ENCODE results near the gene PDXK. TPM values are rescaled to one million over a fixed set of nuclear protein-coding genes. Genes with fewer than 3 reads are reported as not detected.

PDXK gene
- total and polyA plus RNA-seq, 2 of the 8 experiments (the other 6 are each of a cell fraction or from before 2014, with no cell fraction given) = 78.0 to 112 TPM

DNA sequence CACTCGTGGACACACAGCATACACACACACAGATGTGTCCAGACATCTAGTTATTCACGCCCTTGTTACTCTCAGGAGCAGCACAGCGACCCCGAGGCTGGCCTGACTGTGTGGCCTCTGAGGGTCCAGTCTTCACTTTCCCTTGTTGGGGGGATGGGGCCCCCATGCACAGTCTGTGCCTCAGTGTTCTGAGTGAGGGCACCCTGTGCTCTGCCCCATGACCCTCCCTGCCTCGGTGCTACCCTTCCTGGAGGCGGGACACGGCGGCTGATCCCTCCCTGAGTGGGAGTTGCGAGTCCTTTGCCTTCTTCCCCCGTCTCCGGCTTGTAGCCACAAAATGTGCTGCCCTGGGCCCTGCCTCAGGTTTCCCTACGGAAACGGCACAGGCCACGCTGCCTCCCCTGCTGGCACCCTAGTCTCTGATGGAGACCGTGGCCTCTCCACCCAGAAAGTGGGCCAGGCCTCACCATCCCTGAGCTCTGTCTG is 48.6 kb downstream of the PDXK start:
- H3K4me3 ChIP-seq (ENCODE audit: extremely low read depth in 1 of 4, insufficient read depth in 2 of 4, low read depth in 3 of 4, low read length in 4 of 4) = no peak overlapping the region
- peak overlapping the region in 1 of 4 experiments; percentile 52; a peak in 2 of 7 replicates for H3K9ac ChIP-seq (replicated peaks in 1 of 4; ENCODE audit: extremely low read depth in 1 of 4, low read depth in 3 of 4, low read length in 3 of 4)
- no peak overlapping the region for H4K5ac ChIP-seq (ENCODE audit: insufficient read length, low read depth, low read length)

More for the DNA sequence above, 48.6 kb downstream of the PDXK start:
- ChIA-PET POLR2A (ENCODE audit: partially characterized antibody) (interaction anchor here (1.0 to 2.1 kb wide), 4 partner anchors 8 to 40 kb away, joined by 3 to 7 read pairs (median 6); no protein-coding TSS in a partner anchor), CTCF (ENCODE audit: partially characterized antibody) (interaction anchor here (1.4 to 2.1 kb wide), 2 partner anchors 16 to 39 kb away, joined by 3 to 8 read pairs; no protein-coding TSS in a partner anchor)
- peak overlapping the region; percentile 76 for H2AK5ac ChIP-seq (ENCODE audit: low read depth, low read length)
- H3K23ac ChIP-seq (ENCODE audit: insufficient read length) = no peak overlapping the region
- H2BK5ac ChIP-seq (ENCODE audit: low read depth, low read length) = peak overlapping the region; percentile 87
- no peak for TF ChIP-seq SUZ12 (IDR thresholded peaks at IDR 0.05; ENCODE audit: low read length)
- TF ChIP-seq TEAD4 (IDR thresholded peaks at IDR 0.05; ENCODE audit: low read depth, low read length) = no peak
- TF ChIP-seq SP4 (IDR thresholded peaks at IDR 0.05; ENCODE audit: low read length) = no peak
- TF ChIP-seq KDM5A (IDR thresholded peaks at IDR 0.05; ENCODE audit: low read length) = no peak
- no peak for TF ChIP-seq TAF7 (optimal IDR thresholded peaks at IDR 0.05; ENCODE audit: borderline replicate concordance, low read depth, low read length)
- peaks cover 0 to 3% of the 10 kb centered on the region in 2 experiments for H4K20me1 ChIP-seq (replicated peaks in 1 of 2; ENCODE audit: control insufficient read depth in 1 of 2, insufficient read depth in 2 of 2, low read length in 2 of 2)
- H3K9me3 ChIP-seq (ENCODE audit: insufficient read depth in 2 of 2, low read depth in 1 of 2, low read length in 1 of 2) = no peaks in the 10 kb centered on the region
- H2BK20ac ChIP-seq (ENCODE audit: low read length) = peak overlapping the region; percentile 82; the same call in 1 of the 2 replicates
- FAIRE-seq (no peak), DNase-seq (ENCODE audit: low read depth in 1 of 2, low spot score in 2 of 2) (no peak)
- H4K91ac ChIP-seq (replicated peaks; ENCODE audit: insufficient read length, low read length) = peak overlapping the region; percentile 98
- H3K27ac ChIP-seq (ENCODE audit: low read depth, low read length) = peak overlapping the region; percentile 4; the same call in 1 of the 2 replicates
- H3K4me2 ChIP-seq (ENCODE audit: insufficient read depth in 1 of 2, low read depth in 2 of 2, low read length in 2 of 2) = no peak overlapping the region
- WGBS, 2 experiments (ENCODE audit: extremely low coverage in 1 of 2, insufficient coverage in 1 of 2, insufficient read length in 1 of 2, insufficient replicate concordance in 2 of 2, low coverage in 1 of 2, low lambda C conversion rate in 2 of 2, missing lambda C conversion rate in 1 of 2) = 95% methylated on average over 14 of the region's 15 CpGs; no CpG with 5 or more reads in 1 of the 2 experiments
- H4K8ac ChIP-seq (ENCODE audit: extremely low read depth, insufficient read depth, low read length) = peak overlapping the region; percentile 69
- H3K14ac ChIP-seq (ENCODE audit: insufficient read length) = no peak overlapping the region
- H2BK15ac ChIP-seq (ENCODE audit: low read length) = peak overlapping the region; percentile 98; the same call in 1 of the 2 replicates
- peak overlapping the region; percentile 98; the same call in 1 of the 2 replicates for H2BK12ac ChIP-seq (ENCODE audit: low read depth, low read length)
- H3K56ac ChIP-seq (replicated peaks; ENCODE audit: insufficient read length, low read depth, low read length) = no peak overlapping the region
- no peaks in the 10 kb centered on the region for H3K23me2 ChIP-seq (ENCODE audit: low read depth, low read length)
- H3K4ac ChIP-seq (replicated peaks; ENCODE audit: insufficient read length, low read depth, low read length) = peak overlapping the region; percentile 99
- H3K79me1 ChIP-seq (ENCODE audit: low read depth, low read length) = no peaks in the 10 kb centered on the region
- peaks cover 0 to 21% (median 14%) of the 10 kb centered on the region in 4 experiments; a peak in 6 of 7 replicates for H3K4me1 ChIP-seq (replicated peaks in 1 of 4; ENCODE audit: control insufficient read depth in 3 of 4, insufficient read depth in 4 of 4, low read length in 3 of 4)
- peak overlapping the region; percentile 36; the same call in 1 of the 2 replicates for H3K18ac ChIP-seq (ENCODE audit: extremely low read depth, low read length)
- no peaks in the 10 kb centered on the region for H3K27me3 ChIP-seq (replicated peaks in 1 of 4; ENCODE audit: control insufficient read depth in 3 of 4, extremely low read depth in 1 of 4, insufficient read depth in 3 of 4, low read length in 3 of 4)
- H3K79me2 ChIP-seq (ENCODE audit: control insufficient read depth in 1 of 2, insufficient read depth in 2 of 2, low read length in 2 of 2) = no peaks in the 10 kb centered on the region
- no peak overlapping the region for H2AFZ ChIP-seq (ENCODE audit: low read length)
- H2BK120ac ChIP-seq (replicated peaks; ENCODE audit: low read depth, low read length) = peak overlapping the region; percentile 12
- H3K36me3 ChIP-seq (ENCODE audit: control insufficient read depth in 2 of 4, insufficient read depth in 4 of 4, low read length in 3 of 4) = no peaks in the 10 kb centered on the region

Data from H1 (cell line).